ENCODE data around the gene IFNG-AS1. TPM values are rescaled to one million over a fixed set of nuclear protein-coding genes. Genes with fewer than 3 reads are reported as not detected.

The IFNG-AS1 gene
- total RNA-seq, 4 donors from 2014 or later = 0.27 to 0.50 TPM; not detected in 2

DNA sequence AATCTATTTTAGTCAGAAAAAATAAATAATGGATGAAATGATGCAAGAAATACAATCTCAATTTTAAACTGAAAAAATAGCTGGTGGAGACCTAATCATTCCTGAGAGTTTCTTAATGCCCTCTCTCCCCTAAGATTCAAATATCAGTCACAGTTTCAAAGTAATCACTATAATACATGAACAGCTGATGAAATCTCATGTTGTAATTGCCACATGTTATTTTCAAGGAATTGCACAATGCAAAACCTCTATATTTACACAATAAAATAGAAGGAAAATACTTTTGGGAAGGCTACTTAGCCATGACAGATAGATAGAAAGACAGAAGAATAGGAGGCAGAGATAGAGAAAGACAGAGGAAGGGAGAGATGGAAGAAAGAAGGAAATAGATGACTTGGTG, 18.2 kb downstream of the IFNG-AS1 start:
- H3K27me3 ChIP-seq = no peaks in the 10 kb centered on the region
- H3K27ac ChIP-seq = no peak overlapping the region
- peaks cover 0 to 10% of the 10 kb centered on the region in 2 donors for H3K4me1 ChIP-seq
- H3K9me3 ChIP-seq = no peaks in the 10 kb centered on the region
- TF ChIP-seq, protein P1, sequence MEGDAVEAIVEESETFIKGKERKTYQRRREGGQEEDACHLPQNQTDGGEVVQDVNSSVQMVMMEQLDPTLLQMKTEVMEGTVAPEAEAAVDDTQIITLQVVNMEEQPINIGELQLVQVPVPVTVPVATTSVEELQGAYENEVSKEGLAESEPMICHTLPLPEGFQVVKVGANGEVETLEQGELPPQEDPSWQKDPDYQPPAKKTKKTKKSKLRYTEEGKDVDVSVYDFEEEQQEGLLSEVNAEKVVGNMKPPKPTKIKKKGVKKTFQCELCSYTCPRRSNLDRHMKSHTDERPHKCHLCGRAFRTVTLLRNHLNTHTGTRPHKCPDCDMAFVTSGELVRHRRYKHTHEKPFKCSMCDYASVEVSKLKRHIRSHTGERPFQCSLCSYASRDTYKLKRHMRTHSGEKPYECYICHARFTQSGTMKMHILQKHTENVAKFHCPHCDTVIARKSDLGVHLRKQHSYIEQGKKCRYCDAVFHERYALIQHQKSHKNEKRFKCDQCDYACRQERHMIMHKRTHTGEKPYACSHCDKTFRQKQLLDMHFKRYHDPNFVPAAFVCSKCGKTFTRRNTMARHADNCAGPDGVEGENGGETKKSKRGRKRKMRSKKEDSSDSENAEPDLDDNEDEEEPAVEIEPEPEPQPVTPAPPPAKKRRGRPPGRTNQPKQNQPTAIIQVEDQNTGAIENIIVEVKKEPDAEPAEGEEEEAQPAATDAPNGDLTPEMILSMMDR (IDR thresholded peaks at IDR 0.05) = no peak
- no peak for TF ChIP-seq POLR2A (IDR thresholded peaks at IDR 0.05)
- H3K4me3 ChIP-seq (replicated peaks in 1 of 3) = no peak overlapping the region
- no peak for DNase-seq
- H3K36me3 ChIP-seq = no peaks in the 10 kb centered on the region
- intact Hi-C loops (cut with DNase I) = no loop called here

DNA sequence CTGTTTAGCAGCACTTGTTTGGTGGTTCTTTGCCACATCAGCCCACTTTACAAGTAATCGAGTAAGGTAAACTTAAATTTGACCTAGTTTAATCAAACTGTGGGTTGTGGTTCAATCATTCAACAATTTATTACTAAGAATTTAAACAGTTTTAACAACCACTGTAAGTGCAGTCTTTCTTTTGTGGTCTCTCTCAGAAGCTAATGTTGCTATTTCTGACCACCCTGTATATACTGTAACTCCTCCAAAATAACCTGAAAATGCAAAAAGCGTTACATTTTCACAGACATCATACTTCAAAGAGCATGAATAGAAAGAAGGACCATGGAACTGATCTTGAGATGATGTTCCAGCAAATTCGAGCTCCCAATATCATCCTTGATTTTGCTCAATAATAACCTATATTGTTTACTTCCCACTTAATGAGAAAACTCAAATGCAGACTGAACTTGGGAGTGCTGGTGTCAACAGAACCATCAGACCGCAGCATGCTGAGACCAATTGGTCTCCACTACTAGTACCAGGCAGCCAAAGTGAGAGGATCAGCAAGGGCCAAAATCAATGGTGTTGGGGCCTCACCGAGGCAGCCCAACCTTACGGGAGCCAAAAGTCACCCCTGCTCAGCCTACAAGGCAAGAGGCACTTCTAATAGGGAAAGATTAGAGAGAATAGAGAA, 22.1 kb downstream of the IFNG-AS1 start:
- intact Hi-C loops (cut with DNase I) = no loop called here
- WGBS, 2 donors = 79 to 81% methylated on average over 6 of the region's 6 CpGs

DNA sequence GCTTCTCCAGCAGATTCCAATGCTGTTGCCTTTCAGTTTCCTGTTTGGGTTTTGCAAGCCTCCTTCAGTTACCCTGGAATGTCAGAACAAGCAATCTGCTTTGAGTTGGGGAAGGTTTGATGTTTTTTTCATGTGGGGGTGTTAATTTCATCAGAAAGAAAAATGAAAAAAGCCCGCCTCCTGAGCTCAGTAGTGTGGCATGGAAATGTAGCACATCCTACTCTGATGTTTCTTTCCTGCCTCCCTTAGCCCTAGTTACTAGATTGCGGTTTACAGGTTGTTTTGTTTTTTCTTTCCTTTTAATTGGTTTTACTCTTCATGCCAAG, 22.6 kb downstream of the IFNG-AS1 start:
- H3K27me3 ChIP-seq = no peaks in the 10 kb centered on the region
- DNase-seq = no peak
- H3K36me3 ChIP-seq = no peaks in the 10 kb centered on the region
- H3K4me3 ChIP-seq (replicated peaks in 1 of 3) = no peak overlapping the region
- H3K4me1 ChIP-seq = peaks cover 0 to 15% of the 10 kb centered on the region in 2 donors
- 72 to 74% methylated on average over 2 of the region's 2 CpGs for whole genome bisulfite sequencing, 2 donors
- TF ChIP-seq, protein P1 (IDR thresholded peaks at IDR 0.05) = no peak
- no peak for TF ChIP-seq POLR2A (IDR thresholded peaks at IDR 0.05)
- intact Hi-C loops (cut with DNase I) = no loop called here
- H3K9me3 ChIP-seq = no peaks in the 10 kb centered on the region
- no peak overlapping the region for H3K27ac ChIP-seq

More for the DNA sequence above, 22.1 kb downstream of the IFNG-AS1 start:
- H3K27ac ChIP-seq = no peak overlapping the region
- no peaks in the 10 kb centered on the region for H3K27me3 ChIP-seq
- TF ChIP-seq, protein P1 (IDR thresholded peaks at IDR 0.05) = no peak
- no peak for TF ChIP-seq POLR2A (IDR thresholded peaks at IDR 0.05)
- no peak overlapping the region for H3K4me3 ChIP-seq (replicated peaks in 1 of 3)
- H3K36me3 ChIP-seq = no peaks in the 10 kb centered on the region
- peaks cover 0 to 15% of the 10 kb centered on the region in 2 donors for H3K4me1 ChIP-seq
- H3K9me3 ChIP-seq = no peaks in the 10 kb centered on the region
- DNase-seq = no peak

DNA sequence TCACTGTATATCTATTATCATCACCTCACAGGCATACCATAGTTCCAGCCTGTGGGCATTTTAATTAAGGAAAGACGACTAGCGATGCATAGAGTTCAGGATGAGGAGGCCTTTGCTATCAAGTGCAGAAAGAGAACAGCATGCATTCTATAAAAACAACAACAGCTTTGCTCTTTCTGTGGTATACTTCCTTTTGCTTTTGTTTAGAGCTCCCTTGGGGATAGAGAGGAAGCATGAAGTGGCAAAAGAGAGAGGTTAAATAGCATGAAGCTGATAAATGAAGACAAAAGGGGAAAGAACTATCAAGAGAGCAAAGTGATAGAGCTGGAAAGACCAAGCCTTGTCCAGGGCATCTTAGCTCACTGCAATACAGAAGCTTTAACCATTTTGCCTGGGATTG, 23.5 kb downstream of the IFNG-AS1 start:
- Histone ChIP-seq H3K4me1 (peaks cover 0 to 15% of the 10 kb centered on the region in 2 donors), H3K27ac (no peak overlapping the region), H3K4me3 (replicated peaks in 1 of 3) (no peak overlapping the region), H3K27me3 (no peaks in the 10 kb centered on the region), H3K36me3 (no peaks in the 10 kb centered on the region), H3K9me3 (no peaks in the 10 kb centered on the region)
- 86 to 89% methylated on average over 2 of the region's 2 CpGs for WGBS, 2 donors
- TF ChIP-seq, protein P1 (IDR thresholded peaks at IDR 0.05) = no peak
- TF ChIP-seq POLR2A (IDR thresholded peaks at IDR 0.05) = no peak
- no peak for DNase-seq
- intact Hi-C loops (cut with DNase I) = no loop called here

DNA sequence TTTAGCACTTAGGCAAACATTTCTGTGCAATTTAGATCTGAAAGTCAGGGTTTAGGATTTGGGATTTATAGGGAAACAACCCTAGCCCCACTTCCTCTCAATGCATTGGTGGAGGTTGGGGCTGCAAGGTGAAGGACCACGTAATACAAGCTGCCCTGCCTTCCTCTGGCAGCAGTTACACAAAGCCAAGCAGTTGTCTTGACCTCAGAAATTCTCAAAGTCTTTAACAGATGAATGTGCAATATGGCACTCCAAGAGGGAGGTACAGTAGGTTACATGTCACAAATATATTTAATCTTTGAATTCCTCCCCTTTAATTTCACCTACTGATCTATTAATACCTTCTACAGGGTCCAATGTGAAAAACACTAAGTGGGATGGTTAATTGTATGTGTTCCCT, 23.9 kb downstream of the IFNG-AS1 start:
- no peaks in the 10 kb centered on the region for H3K9me3 ChIP-seq
- no peak overlapping the region for H3K27ac ChIP-seq
- no peak overlapping the region for H3K4me3 ChIP-seq (replicated peaks in 1 of 3)
- no peaks in the 10 kb centered on the region for H3K36me3 ChIP-seq
- WGBS, 2 donors = 93 to 100% methylated on average over 1 of the region's 1 CpG
- DNase-seq = no peak
- intact Hi-C loops (cut with DNase I) = no loop called here
- H3K4me1 ChIP-seq = peaks cover 0 to 15% of the 10 kb centered on the region in 2 donors
- TF ChIP-seq, protein P1 (IDR thresholded peaks at IDR 0.05) = no peak
- TF ChIP-seq POLR2A (IDR thresholded peaks at IDR 0.05) = no peak
- no peaks in the 10 kb centered on the region for H3K27me3 ChIP-seq
